Measurements from ENCODE around the gene CASZ1.
A peak's percentile ranks its signal among the peaks of the same experiment; 100 is the strongest.

Gene CASZ1

GRCh38 chr1:10669570-10669969, 126.9 kb downstream of the CASZ1 start:
- no peak for DNase-seq

- DNase-seq, result no peak
These were observed 128.3 kb downstream of the CASZ1 start for GRCh38 chr1:10667861-10668761.

GRCh38 chr1:10665930-10666850, 130.3 kb downstream of the CASZ1 start:
- peak; percentile 70 for DNase-seq

GRCh38 chr1:10665226-10665625, 131.2 kb downstream of the CASZ1 start:
- no peak for DNase-seq

GRCh38 chr1:10664251-10664650, 132.2 kb downstream of the CASZ1 start:
- DNase-seq, result no peak

- no peak for DNase-seq
These were observed 132.8 kb downstream of the CASZ1 start for GRCh38 chr1:10663678-10664035.

GRCh38 chr1:10662824-10663677, 133.4 kb downstream of the CASZ1 start:
- DNase-seq, result no peak

GRCh38 chr1:10662090-10662688, 134.3 kb downstream of the CASZ1 start:
- DNase-seq, result no peak

- DNase-seq, result no peak
These were observed 135.0 kb downstream of the CASZ1 start for GRCh38 chr1:10661453-10661852.

- DNase-seq, result no peak
These were observed 136.6 kb downstream of the CASZ1 start for GRCh38 chr1:10659646-10660540.

GRCh38 chr1:10659218-10659617, 137.2 kb downstream of the CASZ1 start:
- no peak for DNase-seq

GRCh38 chr1:10658396-10659066, 137.9 kb downstream of the CASZ1 start:
- no peak for DNase-seq

GRCh38 chr1:10657088-10657847, 139.2 kb downstream of the CASZ1 start:
- DNase-seq, result no peak

GRCh38 chr1:10656431-10656830, 140.0 kb downstream of the CASZ1 start:
- no peak for DNase-seq

GRCh38 chr1:10655002-10655401, 141.4 kb downstream of the CASZ1 start:
- DNase-seq, result no peak

GRCh38 chr1:10653370-10654125, 142.9 kb downstream of the CASZ1 start:
- no peak for DNase-seq

GRCh38 chr1:10652626-10653025, 143.8 kb downstream of the CASZ1 start:
- no peak for DNase-seq

GRCh38 chr1:10651793-10652192, 144.7 kb downstream of the CASZ1 start:
- no peak for DNase-seq

- DNase-seq, result no peak
These were observed 145.1 kb downstream of the CASZ1 start for GRCh38 chr1:10651389-10651766.
